ENCODE data around the gene KIF9.
"Not testable (repeated sequence)": the region's sequence is repeated elsewhere in the genome, so short reads cannot be mapped to it uniquely, and the experiment has no call there.

The KIF9 gene

DNA sequence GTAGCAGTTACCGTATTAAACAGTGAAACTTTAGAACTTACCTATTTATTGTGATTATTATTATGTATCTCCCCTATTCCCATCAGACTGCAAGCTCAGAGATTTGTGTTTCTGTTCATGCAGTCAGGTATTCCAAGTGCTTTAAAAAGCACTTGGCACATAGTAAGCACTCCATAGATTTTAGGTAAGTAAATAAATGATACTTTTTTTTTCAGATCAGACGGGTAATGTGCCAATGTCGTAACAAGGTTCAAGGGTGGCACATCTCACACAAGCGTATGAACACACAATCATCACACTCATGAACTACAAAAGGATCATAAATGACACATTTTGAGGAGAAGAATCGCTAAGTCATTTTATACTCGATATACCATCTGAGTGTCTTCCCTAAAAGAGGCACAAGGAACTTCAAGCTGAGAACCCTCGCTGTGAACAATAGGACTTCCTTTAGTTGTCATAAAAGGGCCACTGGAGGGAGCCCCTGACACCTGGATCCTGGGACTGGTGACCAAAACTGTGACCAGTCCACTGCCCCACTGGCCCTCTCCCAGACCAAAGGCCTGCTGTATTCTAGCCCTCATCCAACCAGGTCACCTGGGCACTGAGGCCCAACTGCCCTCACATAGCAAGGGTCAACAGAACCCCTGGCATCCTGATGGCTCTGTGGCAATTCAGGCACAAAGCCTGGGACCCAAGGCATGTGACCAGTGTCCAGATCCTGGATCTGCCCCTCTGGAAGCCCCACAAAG, 32.1 kb downstream of the KIF9 start:
- DNase-seq = no peak

DNA sequence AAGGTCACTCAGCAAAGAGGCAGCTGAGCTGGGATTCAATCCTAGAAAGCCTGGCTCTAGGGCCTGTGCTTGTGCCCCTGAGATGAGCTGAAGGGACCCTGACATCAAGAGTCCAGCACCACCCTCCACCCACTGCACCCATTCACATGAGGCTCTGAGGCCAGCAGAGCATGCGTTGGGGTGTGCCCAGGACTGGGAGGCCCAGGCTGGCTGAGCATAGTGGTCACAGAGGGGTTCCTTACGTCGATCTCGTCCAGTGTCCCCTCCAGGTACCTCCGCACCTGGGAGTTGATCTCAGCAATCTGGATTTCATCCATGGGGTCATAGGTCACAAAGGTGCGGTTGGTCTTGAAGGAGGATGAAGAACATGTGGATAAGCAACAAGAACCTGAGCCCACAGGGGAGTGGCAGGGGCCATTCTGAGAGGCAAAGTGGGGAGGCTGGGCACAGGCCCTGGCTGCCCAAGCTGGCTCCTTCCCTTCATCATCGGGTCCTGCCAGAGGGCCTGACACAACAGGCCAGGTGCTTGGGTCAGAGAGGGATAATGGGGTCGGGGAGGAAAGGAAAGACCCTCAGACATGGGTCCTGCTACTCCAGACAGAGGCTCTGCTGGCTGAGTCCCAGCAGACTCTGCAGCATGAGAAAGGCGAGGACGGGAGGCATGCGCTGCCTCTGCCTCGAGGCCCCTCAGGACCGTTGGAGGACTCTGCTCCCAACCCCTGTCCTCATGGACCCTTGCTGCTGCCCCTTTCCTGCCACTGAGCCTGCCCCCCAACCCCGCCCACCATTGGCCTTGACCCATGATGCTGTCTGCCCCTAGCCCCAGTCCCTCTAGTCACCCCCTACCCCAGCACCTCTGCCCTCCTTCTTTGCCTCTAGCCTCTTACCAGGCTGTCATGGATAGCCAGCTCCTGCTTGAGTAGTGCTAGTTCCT, 35.2 kb downstream of the KIF9 start:
- no peak for DNase-seq

GRCh38 chr3:47245271-47245670, 37.3 kb downstream of the KIF9 start:
- DNase-seq = no peak

GRCh38 chr3:47244531-47245100, 38.0 kb downstream of the KIF9 start:
- DNase-seq = no peak

DNA sequence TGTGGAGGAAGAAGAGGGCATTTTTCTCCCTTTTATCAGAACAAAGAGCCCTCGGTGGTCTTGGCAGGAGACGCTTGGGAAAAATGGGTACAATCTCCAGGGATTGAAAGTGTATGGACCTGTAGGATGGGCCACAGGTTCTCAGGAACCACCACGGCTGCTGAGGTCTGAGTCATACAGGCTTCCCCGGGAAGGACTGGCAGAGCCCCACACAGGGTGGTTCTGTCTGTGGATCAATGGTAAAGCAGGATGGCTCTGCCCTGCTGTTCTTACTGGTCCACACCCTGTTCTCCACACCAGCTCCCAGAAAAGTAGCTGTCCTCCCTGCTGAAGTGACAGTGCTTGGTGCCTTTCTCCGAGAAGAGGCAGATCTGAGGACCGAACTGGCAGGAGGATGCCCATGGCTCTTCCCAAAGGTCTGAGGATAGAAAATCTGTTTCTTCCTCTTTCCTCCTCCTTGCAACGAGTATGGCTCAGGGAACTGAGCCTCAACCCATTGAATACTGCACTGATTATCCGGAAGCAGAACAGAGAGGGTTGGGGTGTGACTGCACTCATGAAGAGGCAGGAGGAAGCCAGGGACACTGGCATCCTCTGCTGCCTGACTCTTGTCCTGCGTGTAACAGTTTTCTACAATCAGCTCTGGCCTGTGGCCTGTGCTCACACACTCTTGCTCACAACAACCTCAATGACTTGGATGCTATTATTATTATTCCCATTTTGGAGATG, 39.0 kb downstream of the KIF9 start:
- no peak for DNase-seq

DNA sequence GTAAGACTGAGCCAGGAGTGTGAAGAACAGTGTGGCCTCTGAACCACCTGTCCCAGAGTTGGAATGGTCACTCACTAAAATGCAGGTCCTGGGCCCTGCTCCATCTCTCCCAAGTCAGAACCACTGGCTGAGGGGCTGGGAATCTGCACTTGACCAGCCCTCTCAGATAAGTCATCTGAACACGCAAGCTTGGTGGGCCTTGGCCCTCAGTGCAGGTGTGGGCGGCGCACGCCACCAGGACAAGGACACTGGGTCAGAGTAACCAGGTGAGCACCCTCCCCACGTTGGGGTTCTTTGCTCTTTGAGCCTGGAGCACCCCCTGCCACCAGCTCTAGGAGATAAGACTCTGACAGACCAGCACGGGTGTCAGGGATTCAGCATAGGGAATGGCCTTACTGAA, 42.7 kb downstream of the KIF9 start:
- DNase-seq = no peak

DNA sequence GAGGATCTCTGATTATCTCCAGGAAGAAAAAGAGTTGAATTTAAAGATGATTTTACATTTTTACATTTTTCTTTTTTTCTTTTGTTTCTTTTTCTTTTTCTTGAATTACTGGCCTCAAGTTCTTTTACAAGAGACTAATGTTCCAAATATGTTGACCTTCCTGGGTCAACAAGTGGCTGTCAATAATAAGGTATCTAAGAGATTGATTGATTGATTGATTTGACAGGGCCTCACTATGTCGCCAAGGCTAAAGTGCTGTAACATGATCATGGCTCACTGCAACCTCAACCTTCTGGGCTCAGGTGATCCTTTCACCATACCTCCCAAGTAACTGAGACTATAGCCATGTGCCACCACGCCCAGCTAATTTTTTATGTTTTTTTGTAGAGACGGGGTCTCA, 44.6 kb downstream of the KIF9 start:
- no peak for DNase-seq

DNA sequence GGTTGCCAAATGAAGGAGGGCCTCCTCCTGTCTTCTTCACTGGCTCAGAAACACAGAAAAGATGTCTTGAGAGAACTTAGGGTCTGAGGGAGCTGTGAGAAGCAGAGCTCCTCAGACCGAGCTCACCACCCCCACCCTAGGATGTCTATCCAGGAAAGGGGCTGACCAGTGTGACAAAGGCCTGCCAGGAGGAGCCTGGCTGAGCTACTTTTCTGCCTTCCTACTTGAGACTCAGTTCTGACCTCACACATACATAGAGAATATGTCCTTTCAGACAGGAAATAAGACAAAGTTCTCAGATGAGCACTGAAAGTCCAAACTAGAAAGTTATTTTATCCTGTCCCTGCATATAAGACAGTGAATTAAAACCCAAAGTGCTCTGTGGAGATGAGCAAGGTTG, 54.5 kb downstream of the KIF9 start:
- DNase-seq = no peak

DNA sequence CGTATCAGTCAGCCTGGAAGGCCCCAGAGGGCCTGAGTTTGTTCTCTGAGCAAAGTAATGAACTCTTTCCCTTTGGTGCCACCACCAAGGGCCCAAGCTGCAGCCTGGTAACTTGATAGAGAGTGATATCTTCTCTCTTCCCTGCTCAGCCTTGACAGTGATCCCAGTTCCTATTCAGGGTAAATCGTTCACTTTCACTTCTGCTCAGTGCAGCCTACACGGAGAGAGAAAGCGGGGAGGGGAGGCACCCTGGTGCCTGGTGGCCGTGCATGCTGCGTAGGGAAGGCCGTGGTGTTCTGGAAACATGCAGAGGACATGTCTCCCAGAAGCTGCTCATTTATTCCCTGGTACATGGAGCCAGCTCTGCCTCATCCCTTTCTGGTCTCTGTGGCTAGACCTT, 54.9 kb downstream of the KIF9 start:
- DNase-seq = no peak

DNA sequence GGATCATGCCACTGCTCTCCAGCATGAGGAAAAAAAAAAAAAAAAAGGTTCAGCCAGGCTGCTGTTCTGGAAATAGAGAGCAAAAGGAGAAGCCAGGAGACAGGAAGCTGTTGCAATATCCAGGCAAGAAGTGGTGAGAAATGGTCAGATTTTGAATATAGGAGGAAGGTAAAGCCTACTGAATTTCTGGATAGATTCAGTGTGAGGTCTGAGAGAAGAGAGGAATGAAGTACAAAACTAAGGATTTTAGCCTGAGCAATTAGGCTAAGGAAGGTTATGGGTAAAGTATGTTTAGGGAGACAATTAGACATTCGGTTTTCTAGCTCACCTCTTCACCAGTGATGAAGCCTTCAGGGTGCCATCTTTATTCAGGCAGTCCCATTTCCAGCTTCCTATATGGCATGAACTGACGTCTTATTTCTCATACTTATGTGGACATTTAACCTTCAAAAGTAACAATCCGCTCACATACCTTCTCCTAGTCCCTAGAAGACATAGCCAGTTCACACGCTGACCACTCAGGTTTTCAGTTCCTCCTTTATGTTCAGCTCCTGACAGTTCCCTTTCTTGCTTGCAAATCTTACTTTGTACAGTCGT, 57.2 kb downstream of the KIF9 start:
- no peak for DNase-seq

- DNase-seq = no peak
Observed at GRCh38 chr3:47223755-47224154, 58.8 kb downstream of the KIF9 start.

DNA sequence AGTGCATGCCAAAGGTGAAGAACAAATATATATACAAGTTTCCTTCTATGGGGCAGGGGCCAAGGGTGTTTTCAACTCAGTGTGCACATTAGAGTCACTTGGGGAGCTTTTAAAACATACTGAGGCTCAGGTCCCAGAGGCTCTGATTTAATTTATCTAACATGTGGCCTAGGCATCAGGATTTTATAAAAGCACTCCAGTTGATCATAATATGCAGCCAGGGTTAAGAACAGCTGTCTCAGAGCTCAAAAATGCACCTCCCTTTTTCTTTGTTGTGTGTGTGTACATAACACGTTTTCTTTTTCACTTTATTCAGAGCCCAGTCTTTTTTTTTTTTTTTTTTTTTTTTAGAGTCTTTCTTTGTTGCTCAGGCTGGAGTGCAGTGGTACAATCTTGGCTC, 60.8 kb downstream of the KIF9 start:
- DNase-seq = no peak

- DNase-seq = no peak
Observed at GRCh38 chr3:47210863-47211405, 71.7 kb downstream of the KIF9 start.

DNA sequence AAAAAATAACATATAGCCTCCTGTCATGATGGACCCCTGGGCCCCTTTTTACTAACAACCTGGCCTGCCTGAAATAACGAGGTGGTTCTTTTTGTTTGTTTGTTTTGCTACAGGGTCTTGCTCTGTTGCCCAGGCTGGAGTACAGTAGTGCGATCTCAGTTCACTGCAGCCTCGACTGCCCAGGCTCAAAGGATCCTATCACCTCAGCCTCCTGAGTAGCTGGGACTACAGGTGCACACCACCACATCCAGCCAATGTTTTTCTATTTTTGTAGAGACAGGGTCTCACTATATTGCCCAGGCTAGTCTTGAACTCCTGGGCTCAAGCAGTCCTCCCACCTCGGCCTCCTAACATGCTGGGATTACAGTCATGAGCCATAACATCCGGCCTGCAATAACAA, 76.6 kb downstream of the KIF9 start:
- DNase-seq = not testable (repeated sequence)

GRCh38 chr3:47204875-47205274, 77.7 kb downstream of the KIF9 start:
- no peak for DNase-seq

- DNase-seq = no peak
Observed at GRCh38 chr3:47202542-47202941, 80.1 kb downstream of the KIF9 start.

DNA sequence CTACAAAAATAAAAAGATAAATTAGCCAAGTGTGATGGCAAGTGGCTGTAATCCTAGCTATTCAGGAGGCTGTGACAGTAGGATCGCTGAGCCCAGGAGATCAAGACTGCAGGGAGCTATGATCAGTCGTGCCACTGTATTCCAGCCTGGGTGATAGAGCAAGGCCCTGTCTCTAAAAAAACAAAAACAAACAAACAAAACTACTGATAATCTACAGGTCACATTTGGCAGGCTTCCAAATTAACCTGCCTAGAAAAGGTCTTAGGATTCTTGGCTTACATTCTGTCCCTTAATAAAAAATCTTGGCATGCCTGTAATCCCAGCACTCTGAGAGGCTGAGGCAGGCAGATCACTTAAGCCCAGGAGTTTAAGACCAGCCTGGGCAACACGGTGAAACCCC, 85.3 kb downstream of the KIF9 start:
- DNase-seq = no peak

DNA sequence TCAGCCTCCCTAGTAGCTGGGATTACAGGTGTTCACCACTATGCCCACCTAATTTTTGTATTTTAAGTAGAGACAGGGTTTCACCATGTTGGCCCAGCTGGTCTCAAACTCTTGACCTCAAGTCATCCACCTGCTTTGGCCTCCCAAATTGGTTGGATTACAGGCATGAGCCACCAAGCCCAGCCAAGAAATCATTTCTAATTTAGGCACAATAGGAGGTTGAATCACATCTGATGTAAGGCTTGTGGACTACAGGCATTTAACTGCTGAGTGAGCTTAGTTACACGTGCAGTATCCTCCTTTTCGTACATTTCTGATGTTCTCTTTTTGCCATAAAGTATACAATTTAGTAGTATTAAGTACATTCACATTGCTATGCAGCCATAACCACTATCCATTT, 87.6 kb downstream of the KIF9 start:
- DNase-seq = no peak

DNA sequence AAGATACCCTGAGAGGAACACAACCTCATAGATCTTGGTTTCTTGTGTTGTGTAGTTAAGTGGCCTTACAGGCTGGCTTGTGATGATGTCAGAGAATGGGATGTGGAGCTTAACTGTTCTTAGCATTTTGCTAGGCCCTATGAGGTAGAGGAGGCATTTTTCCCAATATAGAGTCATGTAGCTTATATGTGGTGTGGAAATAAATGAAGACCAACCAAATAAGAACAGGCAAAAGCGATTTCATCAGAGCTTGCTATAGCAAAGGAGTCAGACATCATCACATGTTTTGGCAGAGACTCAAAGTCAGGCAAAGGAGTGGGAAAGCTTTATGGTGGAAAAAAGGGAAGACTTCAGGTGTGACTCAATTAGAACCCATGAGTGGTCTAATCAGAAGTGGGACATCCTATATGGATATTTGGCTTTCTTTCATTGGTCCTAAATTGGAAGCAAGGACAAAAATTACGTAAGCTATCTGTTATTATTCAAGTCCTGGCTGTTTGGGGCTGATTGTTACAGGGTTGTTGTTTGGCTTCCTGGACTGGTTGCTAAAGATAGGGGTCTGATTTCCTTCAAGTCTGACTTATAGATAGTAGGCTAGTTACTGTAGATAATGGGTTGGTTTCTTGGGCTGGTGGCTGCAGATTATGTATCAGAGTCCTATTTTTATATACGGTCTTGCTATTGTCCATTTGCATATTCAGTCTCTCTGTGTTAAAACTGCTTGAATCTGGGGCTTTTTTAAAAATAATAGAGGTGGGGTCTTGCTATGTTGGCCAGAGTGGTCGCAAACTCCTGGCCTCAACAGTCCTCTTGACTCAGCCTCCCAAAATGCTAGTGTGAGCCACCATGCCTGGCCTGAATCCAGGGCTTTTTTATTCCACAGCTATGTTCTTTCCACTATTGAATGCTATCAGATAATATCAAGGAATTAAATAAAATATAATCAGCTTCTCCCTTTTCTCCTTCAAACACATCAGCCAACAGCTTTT, 88.4 kb downstream of the KIF9 start:
- DNase-seq = no peak

- no peak for DNase-seq
Observed at GRCh38 chr3:47186285-47186684, 96.3 kb downstream of the KIF9 start.

- DNase-seq = not testable (repeated sequence)
Observed at GRCh38 chr3:47181685-47182084, 100.9 kb downstream of the KIF9 start.
